Adipocyte (in vitro differentiated cells): Measurements from ENCODE around the gene IRGC.

Experiments
- DNase-seq: peaks from one replicate; pipeline ENCODE4 v3.0.0-alpha.2; 2015; ENCODE audit warnings: low read depth
- H3K27me3 ChIP-seq: replicated peaks from 2 replicates; pipeline ENCODE4 v1.7.0; 2013; ENCODE audit warnings: mild to moderate bottlenecking, low read length, moderate library complexity; ENCODE audit not compliant: control insufficient read depth, insufficient read depth
- H3K36me3 ChIP-seq: 2 replicates; pipeline ENCODE4 v1.7.0; 2013; ENCODE audit warnings: low read length, mild to moderate bottlenecking, moderate library complexity; ENCODE audit not compliant: control insufficient read depth, insufficient read depth, severe bottlenecking
- H3K4me1 ChIP-seq: 2 replicates; pipeline ENCODE4 v1.7.0; 2013; ENCODE audit warnings: mild to moderate bottlenecking, low read length, moderate library complexity; ENCODE audit not compliant: control insufficient read depth, insufficient read depth
- H3K4me3 ChIP-seq: 2 replicates; pipeline ENCODE4 v1.7.0; 2013; ENCODE audit warnings: mild to moderate bottlenecking, low read length, moderate library complexity
- H3K9ac ChIP-seq: 2 replicates; pipeline ENCODE4 v1.7.0; 2013; ENCODE audit warnings: mild to moderate bottlenecking, low read length, moderate library complexity
- H3K9me3 ChIP-seq: 2 replicates; pipeline ENCODE4 v1.7.0; 2013; ENCODE audit warnings: mild to moderate bottlenecking, low read length, moderate library complexity; ENCODE audit not compliant: control insufficient read depth

The IRGC gene

DNA sequence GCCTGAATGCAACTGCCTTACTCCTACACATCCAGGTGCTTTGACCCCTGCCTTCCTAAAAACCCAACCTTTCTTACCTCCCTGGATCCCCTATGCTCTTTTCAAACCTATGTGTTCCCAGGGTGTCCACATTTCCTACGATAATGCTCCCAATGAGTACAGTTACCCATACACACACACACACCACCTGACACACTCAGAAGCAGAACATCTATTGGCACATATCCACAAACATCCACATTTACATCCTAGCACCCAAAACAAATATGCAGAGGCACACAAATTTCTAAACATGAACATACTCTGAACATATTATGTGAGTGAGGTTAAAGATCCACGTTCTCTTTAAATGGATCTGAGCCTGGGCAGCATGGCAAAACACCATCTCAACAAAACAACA, 23.5 kb upstream of the IRGC start:
- H3K36me3 ChIP-seq: no peaks in the 10 kb centered on the region
- peaks cover 25% of the 10 kb centered on the region for H3K9me3 ChIP-seq
- no peak overlapping the region for H3K9ac ChIP-seq
- no peak for DNase-seq
- no peaks in the 10 kb centered on the region for H3K27me3 ChIP-seq
- peaks cover 7% of the 10 kb centered on the region for H3K4me1 ChIP-seq
- no peak overlapping the region for H3K4me3 ChIP-seq

DNA sequence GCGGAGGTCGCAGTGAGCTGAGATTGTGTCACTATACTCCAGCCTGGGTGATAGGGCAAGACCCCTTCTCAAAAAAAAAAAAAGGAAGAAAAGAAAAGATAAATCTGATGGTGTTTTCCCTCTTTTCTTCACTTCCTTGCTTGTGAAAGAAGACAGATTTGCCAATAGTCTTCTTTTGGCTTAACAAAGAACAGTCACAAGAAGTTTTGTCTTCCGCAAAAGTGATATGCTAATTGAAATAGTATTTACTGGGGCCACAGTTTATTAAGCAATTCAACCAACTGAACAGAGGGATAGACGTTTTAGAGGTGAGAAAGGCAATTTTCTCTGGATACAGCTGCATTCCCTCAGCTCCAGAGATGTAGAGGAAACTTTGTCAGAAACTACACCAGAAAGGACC, 23.0 kb upstream of the IRGC start:
- Histone ChIP-seq H3K4me1 (peaks cover 3% of the 10 kb centered on the region), H3K36me3 (no peaks in the 10 kb centered on the region), H3K4me3 (no peak overlapping the region), H3K9ac (no peak overlapping the region), H3K9me3 (peaks cover 25% of the 10 kb centered on the region), H3K27me3 (no peaks in the 10 kb centered on the region)
- DNase-seq: no peak

DNA sequence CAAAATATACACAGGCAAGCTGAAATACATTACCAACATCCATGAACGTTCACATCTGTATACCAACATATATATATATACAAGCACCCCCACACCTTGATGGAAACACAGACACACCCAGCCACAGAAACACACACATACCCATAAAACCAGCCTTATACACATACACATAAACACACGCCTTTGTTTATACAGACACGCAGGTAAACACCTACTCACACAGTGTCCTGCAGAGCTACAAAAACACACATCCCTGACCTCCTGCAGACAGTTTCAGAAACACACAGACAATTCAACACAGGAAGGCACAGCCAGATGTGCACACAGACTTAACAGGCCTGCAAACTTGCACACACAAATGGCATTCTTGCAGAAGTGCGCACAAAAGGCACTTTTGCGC, 21.3 kb upstream of the IRGC start:
- peaks cover 25% of the 10 kb centered on the region for H3K9me3 ChIP-seq
- no peak for DNase-seq
- no peaks in the 10 kb centered on the region for H3K4me1 ChIP-seq

DNA sequence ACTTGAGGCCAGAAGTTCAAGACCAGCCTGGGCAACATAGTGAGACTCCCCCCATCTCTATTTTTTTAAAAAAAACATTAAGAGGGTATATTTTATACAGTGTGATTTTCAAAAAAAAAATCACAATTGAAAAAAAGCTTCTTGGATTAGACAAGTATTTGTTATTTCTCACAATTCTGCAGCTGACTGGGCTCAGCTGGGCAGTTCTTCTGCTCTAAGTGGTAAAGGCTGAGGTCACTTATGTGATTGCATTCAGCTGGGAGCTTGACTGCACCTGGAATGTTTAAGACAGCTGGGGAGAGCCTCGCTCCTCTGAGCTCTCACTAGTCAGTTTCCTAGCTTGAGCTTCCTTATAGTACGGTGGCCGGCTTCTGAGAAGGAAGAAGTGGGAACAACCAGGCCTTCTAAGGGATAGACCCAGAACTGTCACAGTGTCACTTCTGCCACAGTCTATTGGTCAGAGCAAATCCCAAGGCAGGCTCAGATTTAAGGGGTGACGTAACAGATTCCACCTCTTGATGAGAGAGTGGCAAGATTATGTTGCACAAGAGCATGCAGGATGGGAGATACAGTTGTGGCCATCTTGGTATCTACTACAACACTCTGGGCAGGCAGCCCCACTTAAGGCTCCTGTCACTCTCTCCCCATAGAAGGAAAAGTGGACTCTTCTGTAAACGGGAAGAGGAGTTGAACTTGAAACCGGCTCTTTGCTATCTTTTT, 19.7 kb upstream of the IRGC start:
- no peak for DNase-seq
- Histone ChIP-seq H3K9me3 (peaks cover 18% of the 10 kb centered on the region), H3K36me3 (no peaks in the 10 kb centered on the region)

More for the DNA sequence above, 21.3 kb upstream of the IRGC start:
- Histone ChIP-seq H3K36me3 (no peaks in the 10 kb centered on the region), H3K9ac (no peak overlapping the region), H3K4me3 (no peak overlapping the region), H3K27me3 (no peaks in the 10 kb centered on the region)

DNA sequence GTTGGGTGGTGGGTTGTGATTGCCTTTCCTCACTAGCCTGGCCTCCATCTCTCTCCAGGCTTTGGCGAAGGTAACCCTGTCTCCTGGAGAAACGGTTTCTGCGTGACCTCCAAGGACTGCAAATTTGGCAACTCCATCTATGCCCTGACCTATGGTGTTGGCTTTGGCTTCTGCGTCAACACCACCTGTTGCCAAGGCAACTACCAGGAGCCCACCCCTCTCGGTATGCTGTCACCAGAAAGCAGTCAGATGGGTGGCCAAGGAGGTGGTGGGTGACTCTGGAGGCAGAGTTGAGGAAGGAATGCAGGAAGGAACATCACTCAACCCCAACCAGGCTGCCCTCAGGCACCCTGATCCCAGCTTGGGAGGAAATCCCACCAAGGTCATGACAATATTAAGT, 18.6 kb upstream of the IRGC start:
- H3K4me1 ChIP-seq: peaks cover 15% of the 10 kb centered on the region
- H3K9me3 ChIP-seq: peaks cover 9% of the 10 kb centered on the region
- no peaks in the 10 kb centered on the region for H3K27me3 ChIP-seq
- no peaks in the 10 kb centered on the region for H3K36me3 ChIP-seq
- no peak overlapping the region for H3K9ac ChIP-seq
- H3K4me3 ChIP-seq: no peak overlapping the region
- no peak for DNase-seq

More for the DNA sequence above, 19.7 kb upstream of the IRGC start:
- Histone ChIP-seq H3K9ac (no peak overlapping the region), H3K4me3 (no peak overlapping the region), H3K4me1 (peaks cover 10% of the 10 kb centered on the region), H3K27me3 (no peaks in the 10 kb centered on the region)

DNA sequence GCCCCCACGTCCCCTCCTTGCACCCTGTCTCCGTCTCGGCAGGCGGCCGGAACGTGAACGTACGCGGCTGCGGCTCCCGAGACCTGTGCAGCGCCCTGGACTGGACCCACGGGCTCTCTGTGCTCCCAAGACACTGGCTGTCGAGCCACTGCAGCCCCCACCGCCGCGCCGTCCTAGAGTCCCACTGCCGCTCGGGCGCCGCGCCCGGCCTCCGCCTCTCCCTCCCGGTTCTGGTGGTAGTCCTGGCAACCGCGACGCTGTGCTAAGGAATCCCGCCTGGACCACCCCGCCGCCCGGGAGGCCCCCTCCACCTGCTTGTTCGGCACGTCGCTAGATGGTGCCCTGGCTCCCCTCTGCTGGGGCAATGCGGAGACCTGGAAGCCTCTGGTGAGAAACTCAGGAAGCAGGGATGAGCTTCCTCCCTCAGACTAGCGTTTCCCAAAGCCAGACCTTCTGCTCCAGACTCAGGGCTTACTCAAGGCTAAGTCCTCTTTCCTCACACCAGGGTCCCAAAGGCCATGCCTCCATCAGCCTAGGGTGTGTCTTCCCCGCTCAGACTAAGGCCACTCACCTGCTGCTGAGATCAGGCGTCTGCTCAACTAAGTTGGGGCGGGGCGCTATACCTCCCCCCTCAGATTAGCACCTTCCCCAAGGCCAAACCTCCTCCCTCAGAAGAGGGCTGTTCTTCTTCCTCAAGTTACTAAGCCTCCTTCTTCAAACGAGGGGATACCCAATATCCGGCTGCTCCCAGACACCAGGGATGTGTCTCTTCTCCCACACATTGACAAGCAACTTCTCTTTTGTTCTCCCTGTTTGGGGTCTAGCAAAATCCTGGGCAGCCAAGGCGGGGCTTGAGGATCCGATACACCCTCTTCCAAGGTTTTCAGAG, 16.1 kb upstream of the IRGC start:
- Histone ChIP-seq H3K36me3 (no peaks in the 10 kb centered on the region), H3K9ac (peak overlapping the region; percentile 68), H3K9me3 (peaks cover 8% of the 10 kb centered on the region), H3K27me3 (no peaks in the 10 kb centered on the region), H3K4me3 (peak overlapping the region; percentile 78), H3K4me1 (peaks cover 15% of the 10 kb centered on the region)
- DNase-seq: no peak

DNA sequence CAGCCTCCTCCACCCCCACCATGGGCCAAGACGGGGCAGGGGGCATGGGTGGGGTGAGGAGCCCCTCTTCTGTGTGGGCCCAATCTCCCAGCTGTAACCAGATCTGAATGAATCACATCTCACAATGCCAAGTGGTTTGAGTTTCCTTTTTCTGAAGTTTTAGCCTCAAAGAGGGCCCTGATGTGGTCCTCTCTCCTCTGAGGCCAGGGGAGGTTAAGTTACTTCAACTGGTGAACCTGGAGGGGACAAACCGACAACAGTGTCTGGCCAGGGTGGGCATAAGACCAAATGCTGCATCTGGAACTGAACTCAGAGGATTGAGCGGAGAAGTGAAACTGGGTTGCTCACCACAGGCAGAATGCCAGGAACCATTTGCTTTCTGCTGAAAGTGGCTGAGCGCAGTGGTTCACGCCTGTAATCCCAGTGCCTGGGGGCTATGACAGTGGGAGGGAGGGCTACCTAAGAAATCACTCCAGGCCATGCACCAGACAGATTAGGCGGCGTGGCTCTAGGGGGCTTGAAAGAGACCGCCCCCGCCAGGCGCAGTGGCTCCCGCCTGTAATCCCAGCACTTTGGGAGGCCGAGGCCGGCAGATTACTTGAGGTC, 15.4 kb upstream of the IRGC start:
- H3K36me3 ChIP-seq: no peaks in the 10 kb centered on the region
- H3K9ac ChIP-seq: peak overlapping the region; percentile 68
- no peaks in the 10 kb centered on the region for H3K27me3 ChIP-seq
- peak overlapping the region; percentile 78 for H3K4me3 ChIP-seq
- peak; percentile 89 for DNase-seq
- peaks cover 15% of the 10 kb centered on the region for H3K4me1 ChIP-seq
- peaks cover 8% of the 10 kb centered on the region for H3K9me3 ChIP-seq

DNA sequence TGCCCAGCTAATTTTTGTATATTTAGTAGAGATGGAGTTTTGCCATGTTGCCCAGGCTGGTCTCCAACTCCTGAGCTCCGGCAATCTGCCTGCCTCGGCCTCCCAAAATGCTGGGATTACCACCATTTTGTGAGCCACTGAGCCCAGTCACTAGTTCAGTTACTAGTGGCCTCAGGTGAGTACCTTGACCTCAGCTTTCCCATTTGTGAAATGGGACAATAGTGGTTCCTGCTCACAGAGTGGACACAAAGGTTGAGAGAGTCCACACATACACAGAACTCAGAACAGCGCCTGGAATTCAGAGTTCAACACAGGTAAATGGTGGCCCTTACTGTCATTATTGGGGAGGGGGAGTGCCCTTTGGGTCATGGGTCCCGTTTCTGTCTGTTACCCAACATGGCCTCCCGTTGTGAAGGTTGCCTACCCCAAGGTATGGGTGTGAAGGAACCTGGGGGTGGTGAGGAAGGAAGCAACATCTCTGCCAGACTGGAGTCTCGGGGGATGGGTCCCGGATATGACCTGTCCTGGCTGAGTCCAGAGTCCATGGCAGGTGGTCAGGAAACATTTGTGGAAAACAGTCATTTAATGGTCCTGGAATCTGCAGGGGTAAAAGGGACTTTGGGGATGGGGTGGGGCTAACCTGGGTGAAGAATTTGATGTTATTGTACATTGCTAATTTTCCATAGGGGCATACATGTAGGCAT, 11.7 kb upstream of the IRGC start:
- peaks cover 15% of the 10 kb centered on the region for H3K4me1 ChIP-seq
- no peak for DNase-seq
- no peak overlapping the region for H3K4me3 ChIP-seq

DNA sequence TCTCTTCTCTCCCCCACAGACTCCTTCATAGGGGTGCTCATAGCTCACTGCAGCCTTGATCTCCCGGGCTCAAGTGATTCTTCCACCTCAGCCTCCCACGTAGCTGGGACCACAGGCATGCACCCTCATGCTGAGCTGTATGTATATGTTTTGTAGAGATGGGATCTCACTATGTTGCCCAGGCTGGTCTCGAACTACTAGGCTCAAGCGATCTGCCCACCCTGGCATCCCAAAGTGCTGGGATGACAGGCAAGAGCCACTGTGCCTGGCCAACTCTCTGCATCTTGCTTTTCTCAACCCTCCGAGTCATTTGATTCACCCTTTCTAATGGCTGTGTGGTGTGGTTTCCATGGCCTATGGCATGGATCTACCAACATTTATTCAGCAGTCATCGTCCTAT, 10.1 kb upstream of the IRGC start:
- H3K9ac ChIP-seq: no peak overlapping the region
- H3K4me1 ChIP-seq: peaks cover 8% of the 10 kb centered on the region
- H3K9me3 ChIP-seq: peaks cover 7% of the 10 kb centered on the region
- no peak for DNase-seq
- no peaks in the 10 kb centered on the region for H3K36me3 ChIP-seq
- H3K4me3 ChIP-seq: no peak overlapping the region
- no peaks in the 10 kb centered on the region for H3K27me3 ChIP-seq

More for the DNA sequence above, 11.7 kb upstream of the IRGC start:
- peaks cover 7% of the 10 kb centered on the region for H3K9me3 ChIP-seq
- H3K36me3 ChIP-seq: no peaks in the 10 kb centered on the region
- H3K27me3 ChIP-seq: no peaks in the 10 kb centered on the region
- H3K9ac ChIP-seq: no peak overlapping the region

DNA sequence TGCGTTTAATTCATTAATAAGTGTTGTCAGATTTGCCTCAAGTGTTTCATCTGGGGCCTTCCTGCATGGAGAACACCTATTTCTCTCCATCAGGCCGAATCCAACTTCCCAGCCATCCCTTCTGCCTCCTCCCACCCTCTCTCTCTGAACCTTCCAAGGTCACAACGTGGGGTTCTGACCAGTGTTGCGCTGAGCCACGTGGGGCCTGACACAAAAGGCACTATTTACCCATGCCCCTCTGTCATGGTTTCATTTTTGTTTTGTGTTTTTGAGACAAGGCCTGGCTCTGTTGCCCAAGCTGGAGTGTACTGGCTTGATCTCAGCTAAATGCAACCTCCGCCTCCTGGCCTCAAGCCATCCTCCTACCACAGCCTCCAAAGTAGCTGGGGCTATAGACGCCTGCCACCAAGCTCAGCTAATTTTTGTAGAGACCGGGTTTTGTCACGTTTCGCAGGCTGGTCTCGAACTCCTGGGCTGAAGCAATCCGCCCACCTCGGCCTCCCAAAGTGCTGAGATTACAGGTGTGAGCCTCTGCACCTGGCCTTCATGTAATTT, 8.6 kb upstream of the IRGC start:
- no peaks in the 10 kb centered on the region for H3K27me3 ChIP-seq
- no peak overlapping the region for H3K4me3 ChIP-seq
- no peaks in the 10 kb centered on the region for H3K4me1 ChIP-seq
- peaks cover 7% of the 10 kb centered on the region for H3K9me3 ChIP-seq
- no peak overlapping the region for H3K9ac ChIP-seq
- no peak for DNase-seq
- H3K36me3 ChIP-seq: no peaks in the 10 kb centered on the region
